ENCODE results near the gene TYMP. TPM values are rescaled to one million over a fixed set of nuclear protein-coding genes. Genes with fewer than 3 reads are reported as not detected.

The TYMP gene
- total and polyA plus RNA-seq, 2 donors (not counting 1 experiment from before 2014, with no cell fraction given): 43.6 to 45.1 TPM

DNA sequence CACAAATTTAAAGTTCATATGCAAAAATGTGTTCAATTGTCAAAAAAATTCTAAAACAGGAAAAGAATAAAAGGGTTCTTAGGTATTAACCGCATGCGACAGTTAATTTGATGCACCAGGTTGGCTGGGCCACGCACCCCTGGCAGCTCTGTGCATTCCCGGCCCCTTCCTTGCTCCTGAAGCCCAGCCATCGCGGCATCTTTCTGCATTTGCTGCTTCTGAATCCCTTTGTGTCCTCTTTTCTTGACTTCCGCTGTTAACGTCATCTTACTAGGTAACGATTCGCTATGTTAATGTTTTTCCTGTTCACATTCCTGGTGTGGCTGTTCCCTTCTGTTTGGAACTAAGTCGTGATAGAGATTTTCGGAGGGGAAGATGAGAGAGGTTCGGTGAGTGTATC is 8.0 kb upstream of the TYMP start:
- TF ChIP-seq, protein P1, sequence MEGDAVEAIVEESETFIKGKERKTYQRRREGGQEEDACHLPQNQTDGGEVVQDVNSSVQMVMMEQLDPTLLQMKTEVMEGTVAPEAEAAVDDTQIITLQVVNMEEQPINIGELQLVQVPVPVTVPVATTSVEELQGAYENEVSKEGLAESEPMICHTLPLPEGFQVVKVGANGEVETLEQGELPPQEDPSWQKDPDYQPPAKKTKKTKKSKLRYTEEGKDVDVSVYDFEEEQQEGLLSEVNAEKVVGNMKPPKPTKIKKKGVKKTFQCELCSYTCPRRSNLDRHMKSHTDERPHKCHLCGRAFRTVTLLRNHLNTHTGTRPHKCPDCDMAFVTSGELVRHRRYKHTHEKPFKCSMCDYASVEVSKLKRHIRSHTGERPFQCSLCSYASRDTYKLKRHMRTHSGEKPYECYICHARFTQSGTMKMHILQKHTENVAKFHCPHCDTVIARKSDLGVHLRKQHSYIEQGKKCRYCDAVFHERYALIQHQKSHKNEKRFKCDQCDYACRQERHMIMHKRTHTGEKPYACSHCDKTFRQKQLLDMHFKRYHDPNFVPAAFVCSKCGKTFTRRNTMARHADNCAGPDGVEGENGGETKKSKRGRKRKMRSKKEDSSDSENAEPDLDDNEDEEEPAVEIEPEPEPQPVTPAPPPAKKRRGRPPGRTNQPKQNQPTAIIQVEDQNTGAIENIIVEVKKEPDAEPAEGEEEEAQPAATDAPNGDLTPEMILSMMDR (IDR thresholded peaks at IDR 0.05): no peak
- TF ChIP-seq EZH2 (IDR thresholded peaks at IDR 0.05; ENCODE audit: borderline replicate concordance, insufficient read depth, low read depth, low read length, poor library complexity, severe bottlenecking): no peak
- H3K27me3 Mint-ChIP-seq: no peaks in the 10 kb centered on the region
- H3K27me3 ChIP-seq (replicated peaks in 1 of 4; ENCODE audit: control extremely low read depth in 1 of 4, control insufficient read depth in 3 of 4, insufficient read depth in 4 of 4, low read length in 3 of 4): no peaks in the 10 kb centered on the region
- H3K4me1 Mint-ChIP-seq: peaks cover 68% of the 10 kb centered on the region
- no peak overlapping the region for H3K9ac ChIP-seq (ENCODE audit: low read length)
- H3K4me2 ChIP-seq (replicated peaks; ENCODE audit: low read depth, low read length, poor library complexity, severe bottlenecking): no peak overlapping the region
- peaks cover 7% of the 10 kb centered on the region for H3K79me2 ChIP-seq (ENCODE audit: control insufficient read depth, insufficient read depth, low read length)
- POLR2A ChIA-PET: interaction anchor here (1.5 kb wide), 1 partner anchor 83 kb away, joined by 3 read pairs; no protein-coding TSS in a partner anchor
- H3K27ac Mint-ChIP-seq: peak overlapping the region; percentile 92
- H3K4me3 Mint-ChIP-seq: peak overlapping the region; percentile 56
- WGBS (ENCODE audit: insufficient coverage): 94% methylated on average over 13 of the region's 13 CpGs
- H3K4me1 ChIP-seq (ENCODE audit: control insufficient read depth in 2 of 2, insufficient read depth in 2 of 2, low read length in 2 of 2): peaks cover 39 to 72% of the 10 kb centered on the region in 2 donors
- H3K9me3 ChIP-seq (ENCODE audit: control extremely low read depth in 1 of 3, control insufficient read depth in 2 of 3, insufficient read depth in 1 of 3, low read length in 2 of 3): no peaks in the 10 kb centered on the region
- DNase-seq (no peak), ATAC-seq (ENCODE audit: low read depth) (no peak)
- H3K4me3 ChIP-seq (ENCODE audit: control extremely low read depth in 1 of 5, extremely low read depth in 1 of 5, insufficient read depth in 1 of 5, low read depth in 2 of 5, low read length in 4 of 5): no peak overlapping the region
- no peaks in the 10 kb centered on the region for H3K36me3 ChIP-seq (replicated peaks in 1 of 2; ENCODE audit: control extremely low read depth in 1 of 2, control insufficient read depth in 1 of 2, extremely low read depth in 1 of 2, insufficient read depth in 2 of 2, low read length in 1 of 2)
- H3K27ac ChIP-seq (ENCODE audit: low read length in 2 of 2): peak overlapping the region; percentile 95 to 96
- H4K20me1 ChIP-seq (ENCODE audit: control insufficient read depth, insufficient read depth, low read length, poor library complexity, severe bottlenecking): no peaks in the 10 kb centered on the region
- intact Hi-C loops (cut with micrococcal nuclease): loop anchor here (2.0 kb wide), 1 partner anchor 25 kb away; the partner anchor contains the start of gene SYCE3
- H3K9me3 Mint-ChIP-seq (ENCODE audit: insufficient read depth): no peaks in the 10 kb centered on the region
- CTCF ChIA-PET: interaction anchor here (3.7 to 6.0 kb wide), 2 partner anchors 10 to 83 kb away, joined by 23 to 81 read pairs; partner anchors contain the start of genes SCO2 and TYMP
- H2AFZ ChIP-seq (ENCODE audit: insufficient read depth, low read depth, low read length, poor library complexity, severe bottlenecking): peak overlapping the region; percentile 32

DNA sequence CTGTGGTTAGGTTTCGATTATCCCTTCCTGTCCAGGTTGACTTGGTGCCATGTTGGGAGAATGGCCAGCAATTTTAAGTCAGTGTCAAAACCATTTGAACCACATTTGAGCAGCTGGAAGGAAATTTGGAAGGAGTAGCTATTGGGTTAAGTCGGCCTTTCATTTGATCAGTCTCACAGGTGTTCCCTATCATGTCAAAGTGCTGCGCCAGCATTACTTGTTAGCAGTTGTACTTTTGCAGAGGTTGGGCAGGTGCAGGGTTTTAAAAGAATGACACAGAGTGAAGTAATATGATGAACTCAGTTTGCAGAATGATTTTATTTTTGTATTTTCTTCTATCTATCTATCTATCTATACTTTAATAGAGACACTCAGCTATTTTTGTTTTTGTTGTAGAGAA is 6.4 kb upstream of the TYMP start:
- no peak overlapping the region for H3K4me2 ChIP-seq (replicated peaks; ENCODE audit: low read depth, low read length, poor library complexity, severe bottlenecking)
- TF ChIP-seq, protein P1 (IDR thresholded peaks at IDR 0.05): no peak
- no peak for TF ChIP-seq EZH2 (IDR thresholded peaks at IDR 0.05; ENCODE audit: borderline replicate concordance, insufficient read depth, low read depth, low read length, poor library complexity, severe bottlenecking)
- Mint-ChIP-seq H3K27me3 (no peaks in the 10 kb centered on the region), H3K4me1 (peaks cover 58% of the 10 kb centered on the region), H3K4me3 (no peak overlapping the region), H3K9me3 (ENCODE audit: insufficient read depth) (no peaks in the 10 kb centered on the region), H3K27ac (peak overlapping the region; percentile 46)
- no peak for ATAC-seq (ENCODE audit: low read depth)
- H3K27me3 ChIP-seq (replicated peaks in 1 of 4; ENCODE audit: control extremely low read depth in 1 of 4, control insufficient read depth in 3 of 4, insufficient read depth in 4 of 4, low read length in 3 of 4): no peaks in the 10 kb centered on the region
- no peak for DNase-seq
- 91% methylated on average over 2 of the region's 3 CpGs for WGBS (ENCODE audit: insufficient coverage)
- peaks cover 14% of the 10 kb centered on the region for H3K79me2 ChIP-seq (ENCODE audit: control insufficient read depth, insufficient read depth, low read length)
- H3K4me1 ChIP-seq (ENCODE audit: control insufficient read depth in 2 of 2, insufficient read depth in 2 of 2, low read length in 2 of 2): peaks cover 44 to 67% of the 10 kb centered on the region in 2 donors
- no peak overlapping the region for H3K4me3 ChIP-seq (ENCODE audit: control extremely low read depth in 1 of 5, extremely low read depth in 1 of 5, insufficient read depth in 1 of 5, low read depth in 2 of 5, low read length in 4 of 5)
- intact Hi-C loops (cut with micrococcal nuclease): no loop called here
- no peaks in the 10 kb centered on the region for H4K20me1 ChIP-seq (ENCODE audit: control insufficient read depth, insufficient read depth, low read length, poor library complexity, severe bottlenecking)
- ChIA-PET CTCF (interaction anchor here (0.8 to 6.0 kb wide), 3 partner anchors 9 to 64 kb away, joined by 3 to 81 read pairs (median 13); partner anchors contain the start of genes SCO2 and TYMP), POLR2A (no interaction called here)
- H2AFZ ChIP-seq (ENCODE audit: insufficient read depth, low read depth, low read length, poor library complexity, severe bottlenecking): no peak overlapping the region
- H3K9me3 ChIP-seq (ENCODE audit: control extremely low read depth in 1 of 3, control insufficient read depth in 2 of 3, insufficient read depth in 1 of 3, low read length in 2 of 3): no peaks in the 10 kb centered on the region
- H3K9ac ChIP-seq (ENCODE audit: low read length): no peak overlapping the region
- H3K36me3 ChIP-seq (replicated peaks in 1 of 2; ENCODE audit: control extremely low read depth in 1 of 2, control insufficient read depth in 1 of 2, extremely low read depth in 1 of 2, insufficient read depth in 2 of 2, low read length in 1 of 2): no peaks in the 10 kb centered on the region
- peak overlapping the region in 1 of 2 donors; percentile 96 for H3K27ac ChIP-seq (ENCODE audit: low read length in 2 of 2)

Data from B cell (primary cell).